OCI-LY3 (cell line): ENCODE data around the gene PRR18.
A peak's percentile ranks its signal among the peaks of the same experiment; 100 is the strongest.

Experiments used
- H2AFZ ChIP-seq: fragments of 200-600, 300-600 bp; shearing (Covaris generic); 2 replicates; pipeline ENCODE4 v1.6.0; 2014; ENCODE audit warnings: antibody characterized with exemption, low read depth, low read length
- H3K27ac ChIP-seq: fragments of 200-600, 300-600 bp; sonication (generic); 2 replicates; pipeline ENCODE4 v1.5.1; 2014; ENCODE audit warnings: mild to moderate bottlenecking, low read length, moderate library complexity, mixed read lengths
- H3K27me3 ChIP-seq: fragments of 200-600, 300-600 bp; sonication (generic); 2 replicates; pipeline ENCODE4 v1.6.1; 2014; ENCODE audit warnings: low read depth, low read length, mixed read lengths
- H3K36me3 ChIP-seq: fragments of 200-600, 300-600 bp; sonication (generic); replicated peaks from 2 replicates; pipeline ENCODE3; 2014; ENCODE audit warnings: low read depth, low read length, mixed read lengths
- H3K4me1 ChIP-seq: fragments of 300-600, 200-600 bp; sonication (generic); 2 replicates; pipeline ENCODE4 v1.6.1; 2014; ENCODE audit warnings: low read length, mixed read lengths
- H3K4me2 ChIP-seq: fragments of 200-600, 300-600 bp; sonication (generic); 2 replicates; pipeline ENCODE4 v1.6.1; 2014; ENCODE audit warnings: low read length, mixed read lengths
- H3K4me3 ChIP-seq: fragments of 300-600, 200-600 bp; sonication (generic); 2 replicates; pipeline ENCODE4 v1.5.1; 2014; ENCODE audit warnings: antibody characterized with exemption, mild to moderate bottlenecking, low read length, moderate library complexity
- H3K79me2 ChIP-seq: fragments of 300-600, 200-600 bp; shearing (Covaris generic); 2 replicates; pipeline ENCODE4 v1.6.1; 2014; ENCODE audit warnings: mild to moderate bottlenecking, low read length, mixed read lengths
- H3K9ac ChIP-seq: fragments of 300-600, 200-600 bp; shearing (Covaris generic); 2 replicates; pipeline ENCODE4 v1.6.0; 2014; ENCODE audit warnings: mild to moderate bottlenecking, low read length, moderate library complexity
- H3K9me3 ChIP-seq: fragments of 200-600, 300-600 bp; shearing (Covaris generic); 2 replicates; pipeline ENCODE4 v1.6.1; 2014; ENCODE audit warnings: low read length, mixed read lengths; ENCODE audit not compliant: insufficient read depth
- H4K20me1 ChIP-seq: fragments of 200-600, 300-600 bp; sonication (generic); 2 replicates; pipeline ENCODE4 v1.6.1; 2016; ENCODE audit warnings: low read length, mixed read lengths; ENCODE audit not compliant: insufficient read depth
- EZH2phosphoT487 ChIP-seq: fragments of 200-600 bp; shearing (Covaris generic); IDR thresholded peaks from 2 replicates; pipeline ENCODE4 v1.6.1; 2018; ENCODE audit warnings: antibody characterized with exemption, mixed run types, low read depth
- TF ChIP-seq, protein P1 (sequence below): fragments of 200-600, 300-600 bp; sonication (generic); IDR thresholded peaks from 2 replicates; pipeline ENCODE4 v1.5.1; 2014; ENCODE audit warnings: antibody characterized with exemption, low read length, low read depth

PRR18 gene

DNA sequence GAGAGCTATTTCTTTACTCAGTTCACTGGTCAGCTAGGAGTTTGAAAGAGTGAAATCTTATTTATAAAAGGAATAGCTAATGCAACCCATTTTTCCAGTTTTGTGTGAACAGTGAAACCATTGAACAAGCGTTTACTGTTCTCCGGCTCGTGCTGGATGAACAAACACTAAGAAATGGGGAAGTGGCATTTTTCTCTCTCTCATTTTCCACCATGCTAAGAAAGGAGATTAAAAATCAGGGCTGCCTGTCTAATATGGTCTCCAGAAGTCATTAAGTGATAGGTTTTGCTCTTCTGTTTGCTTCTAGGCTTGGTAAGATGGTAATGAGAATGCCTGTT is 34.9 kb upstream of the PRR18 start:
- Histone ChIP-seq H3K27ac (peak overlapping the region; percentile 69), H3K4me1 (peaks cover 9% of the 10 kb centered on the region), H3K4me2 (peak overlapping the region; percentile 94), H3K9me3 (no peaks in the 10 kb centered on the region), H4K20me1 (peaks cover 12% of the 10 kb centered on the region), H2AFZ (peak overlapping the region; percentile 29), H3K4me3 (peak overlapping the region; percentile 100), H3K27me3 (no peaks in the 10 kb centered on the region), H3K79me2 (peaks cover 49% of the 10 kb centered on the region), H3K36me3 (no peaks in the 10 kb centered on the region), H3K9ac (peak overlapping the region; percentile 97)
- TF ChIP-seq, protein P1, sequence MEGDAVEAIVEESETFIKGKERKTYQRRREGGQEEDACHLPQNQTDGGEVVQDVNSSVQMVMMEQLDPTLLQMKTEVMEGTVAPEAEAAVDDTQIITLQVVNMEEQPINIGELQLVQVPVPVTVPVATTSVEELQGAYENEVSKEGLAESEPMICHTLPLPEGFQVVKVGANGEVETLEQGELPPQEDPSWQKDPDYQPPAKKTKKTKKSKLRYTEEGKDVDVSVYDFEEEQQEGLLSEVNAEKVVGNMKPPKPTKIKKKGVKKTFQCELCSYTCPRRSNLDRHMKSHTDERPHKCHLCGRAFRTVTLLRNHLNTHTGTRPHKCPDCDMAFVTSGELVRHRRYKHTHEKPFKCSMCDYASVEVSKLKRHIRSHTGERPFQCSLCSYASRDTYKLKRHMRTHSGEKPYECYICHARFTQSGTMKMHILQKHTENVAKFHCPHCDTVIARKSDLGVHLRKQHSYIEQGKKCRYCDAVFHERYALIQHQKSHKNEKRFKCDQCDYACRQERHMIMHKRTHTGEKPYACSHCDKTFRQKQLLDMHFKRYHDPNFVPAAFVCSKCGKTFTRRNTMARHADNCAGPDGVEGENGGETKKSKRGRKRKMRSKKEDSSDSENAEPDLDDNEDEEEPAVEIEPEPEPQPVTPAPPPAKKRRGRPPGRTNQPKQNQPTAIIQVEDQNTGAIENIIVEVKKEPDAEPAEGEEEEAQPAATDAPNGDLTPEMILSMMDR, result no peak
- no peak for TF ChIP-seq EZH2phosphoT487

DNA sequence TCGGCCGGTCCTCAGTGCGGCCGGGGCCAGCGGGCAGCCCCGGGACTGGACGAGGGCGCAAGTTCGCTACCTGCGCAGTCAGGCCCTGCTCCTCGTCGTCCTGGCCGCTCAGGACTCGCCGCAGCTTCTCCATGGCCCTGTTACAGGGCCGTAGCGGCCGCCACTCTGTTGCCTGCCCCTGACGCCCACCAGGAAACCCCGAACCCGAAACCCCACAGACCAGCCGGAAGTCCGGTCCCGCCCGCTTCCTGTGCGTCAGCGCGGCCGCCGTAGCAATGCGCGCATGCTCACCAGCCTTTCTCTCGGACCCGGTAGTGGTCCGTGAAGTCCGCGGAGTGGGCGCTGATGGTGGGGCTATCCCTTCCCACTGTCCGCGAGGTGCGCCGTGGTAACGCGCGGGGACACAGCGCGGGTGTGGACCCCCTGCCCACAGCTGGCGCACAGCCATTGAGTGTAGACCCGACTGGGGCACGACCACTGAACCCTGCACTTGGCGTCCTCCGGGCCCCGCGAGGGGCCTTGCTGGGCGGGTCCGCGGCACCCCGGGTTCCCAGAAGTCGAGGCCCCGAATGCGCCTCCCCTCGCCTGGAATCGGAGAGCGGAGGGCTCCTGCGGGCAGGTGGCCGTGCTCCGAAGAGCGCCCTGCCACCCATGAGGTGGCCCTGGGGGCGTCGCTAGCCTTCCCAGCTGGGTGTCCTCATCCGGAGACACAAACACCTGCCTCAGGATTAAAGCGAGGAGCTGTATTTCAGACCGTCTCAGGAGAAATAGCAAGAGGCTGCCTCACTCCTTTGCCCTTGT is 34.4 kb upstream of the PRR18 start, which contains the start of gene SFT2D1:
Gene SFT2D1, minus strand, starts transcription at position 197 of the 801 bp plus-strand sequence. Its CDS starts 64 bp downstream, at position 133.
- H3K27ac ChIP-seq, result peak within 1 kb of the TSS; percentile 69
- no peaks in the 10 kb centered on the region for H3K36me3 ChIP-seq
- peaks cover 12% of the 10 kb centered on the region for H4K20me1 ChIP-seq
- H3K4me2 ChIP-seq, result peak within 1 kb of the TSS; percentile 94
- peak within 1 kb of the TSS; percentile 29 for H2AFZ ChIP-seq
- peaks cover 9% of the 10 kb centered on the region for H3K4me1 ChIP-seq
- no peaks in the 10 kb centered on the region for H3K9me3 ChIP-seq
- peak within 1 kb of the TSS; percentile 100 for H3K4me3 ChIP-seq
- H3K79me2 ChIP-seq, result peaks cover 55% of the 10 kb centered on the region
- H3K9ac ChIP-seq, result peak within 1 kb of the TSS; percentile 97
- TF ChIP-seq, protein P1, result no peak
- TF ChIP-seq EZH2phosphoT487, result no peak
- no peaks in the 10 kb centered on the region for H3K27me3 ChIP-seq

DNA sequence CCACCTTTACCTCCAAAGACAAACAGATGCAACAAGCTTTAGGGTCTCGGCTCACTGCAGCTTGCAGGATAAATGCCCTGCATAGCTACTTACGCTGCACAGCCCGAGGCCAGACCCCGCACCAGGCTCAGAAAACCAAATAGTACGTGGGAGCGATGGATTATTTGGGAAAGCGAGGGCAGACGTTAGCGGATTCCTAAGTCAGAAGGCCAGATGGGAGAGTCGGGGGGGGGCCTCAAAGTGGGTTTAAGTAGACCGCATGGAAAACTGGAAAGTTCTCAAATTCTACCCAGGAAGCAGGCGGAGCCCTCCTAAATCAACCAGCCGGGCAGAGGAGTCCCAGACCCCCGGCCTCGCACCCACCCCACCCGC is 33.8 kb upstream of the PRR18 start:
- H3K9me3 ChIP-seq, result no peaks in the 10 kb centered on the region
- peak overlapping the region; percentile 85 for H3K4me2 ChIP-seq
- TF ChIP-seq EZH2phosphoT487, result no peak
- TF ChIP-seq, protein P1, result no peak
- peak overlapping the region; percentile 53 for H3K27ac ChIP-seq
- H3K36me3 ChIP-seq, result no peaks in the 10 kb centered on the region
- H3K27me3 ChIP-seq, result no peaks in the 10 kb centered on the region
- H3K4me3 ChIP-seq, result peak overlapping the region; percentile 100
- H3K9ac ChIP-seq, result peak overlapping the region; percentile 97
- H2AFZ ChIP-seq, result no peak overlapping the region
- H4K20me1 ChIP-seq, result peaks cover 12% of the 10 kb centered on the region
- peaks cover 11% of the 10 kb centered on the region for H3K4me1 ChIP-seq
- H3K79me2 ChIP-seq, result peaks cover 60% of the 10 kb centered on the region

DNA sequence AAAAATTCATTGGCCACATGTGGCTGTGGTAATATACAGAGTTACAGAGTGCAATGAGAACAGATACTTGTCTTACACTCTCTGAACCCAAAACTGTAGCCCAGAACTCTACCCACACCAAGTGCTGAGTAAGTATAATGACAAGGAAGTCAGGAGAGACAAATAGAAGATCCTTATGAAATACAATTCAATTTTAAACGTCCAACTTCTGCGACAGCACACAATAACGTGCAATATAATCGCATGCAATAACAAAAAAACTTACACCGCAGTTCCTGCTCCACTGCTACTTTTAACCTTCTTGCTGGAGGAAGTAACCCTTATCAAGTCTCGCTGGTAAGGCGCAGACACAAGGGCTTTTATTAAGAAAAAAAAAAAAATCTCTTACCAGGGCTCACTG is 33.3 kb upstream of the PRR18 start:
- peak overlapping the region; percentile 97 for H3K9ac ChIP-seq
- H3K4me3 ChIP-seq, result peak overlapping the region; percentile 100
- peaks cover 65% of the 10 kb centered on the region for H3K79me2 ChIP-seq
- H3K27ac ChIP-seq, result no peak overlapping the region
- no peaks in the 10 kb centered on the region for H3K27me3 ChIP-seq
- H3K36me3 ChIP-seq, result peaks cover 2% of the 10 kb centered on the region
- H3K4me2 ChIP-seq, result peak overlapping the region; percentile 85
- no peaks in the 10 kb centered on the region for H3K9me3 ChIP-seq
- H4K20me1 ChIP-seq, result peaks cover 12% of the 10 kb centered on the region
- no peak overlapping the region for H2AFZ ChIP-seq
- H3K4me1 ChIP-seq, result peaks cover 16% of the 10 kb centered on the region
- no peak for TF ChIP-seq EZH2phosphoT487
- TF ChIP-seq, protein P1, result no peak
